Type B pancreatic cell (in vitro differentiated cells): ENCODE results near the gene MYO3A. TPM values are rescaled to one million over a fixed set of nuclear protein-coding genes. Genes with fewer than 3 reads are reported as not detected.
"Not testable (repeated sequence)": the region's sequence is repeated elsewhere in the genome, so short reads cannot be mapped to it uniquely, and the experiment has no call there.

Experiments
- DNase-seq: peaks from one replicate; pipeline ENCODE4 v3.0.0; 2021; ENCODE audit warnings: mixed read lengths; ENCODE audit not compliant: unreplicated experiment; ENCODE audit errors: extremely low spot score
- H3K27ac Mint-ChIP-seq: 2 replicates; pipeline ENCODE4 v1.8.0; 2021; ENCODE audit warnings: mild to moderate bottlenecking, mixed read lengths
- H3K27me3 Mint-ChIP-seq: 2 replicates; pipeline ENCODE4 v1.8.0; 2021; ENCODE audit warnings: mixed read lengths
- H3K36me3 Mint-ChIP-seq: 2 replicates; pipeline ENCODE4 v1.8.0; 2021; ENCODE audit warnings: mixed read lengths
- H3K4me1 Mint-ChIP-seq: one replicate; pipeline ENCODE4 v1.8.0; 2021; ENCODE audit warnings: mixed read lengths; ENCODE audit not compliant: unreplicated experiment
- H3K4me3 Mint-ChIP-seq: 2 replicates; pipeline ENCODE4 v1.8.0; 2021; ENCODE audit warnings: mild to moderate bottlenecking, mixed read lengths
- H3K9me3 Mint-ChIP-seq: 2 replicates; pipeline ENCODE4 v1.8.0; 2021; ENCODE audit warnings: mixed read lengths
- CTCF ChIP-seq: fragments of 200-600 bp; sonication (generic); conservative IDR thresholded peaks from 2 replicates; pipeline ENCODE4 v1.5.0; 2021; ENCODE audit warnings: antibody characterized with exemption, mild to moderate bottlenecking
- total RNA-seq: library from RNA; stranded (reverse); gene quantifications from 2 replicates; pipeline ENCODE4 v1.2.1, GENCODE V29; 2021; ENCODE audit warnings: low replicate concordance

Gene MYO3A
- total RNA-seq, 1 donor from 2014 or later: 11.2 TPM

- no peak for DNase-seq
- peaks cover 8% of the 10 kb centered on the region for H3K4me1 Mint-ChIP-seq
- TF ChIP-seq CTCF: no peak
- no peaks in the 10 kb centered on the region for H3K27me3 Mint-ChIP-seq
- H3K4me3 Mint-ChIP-seq: no peak overlapping the region
- H3K36me3 Mint-ChIP-seq: no peaks in the 10 kb centered on the region
- no peaks in the 10 kb centered on the region for H3K9me3 Mint-ChIP-seq
- H3K27ac Mint-ChIP-seq: no peak overlapping the region
These were observed 114.7 kb downstream of the MYO3A start for GRCh38 chr10:26048756-26049155.

GRCh38 chr10:26052326-26052725, 118.3 kb downstream of the MYO3A start:
- Mint-ChIP-seq H3K27ac (no peak overlapping the region), H3K9me3 (no peaks in the 10 kb centered on the region), H3K4me3 (no peak overlapping the region), H3K36me3 (no peaks in the 10 kb centered on the region), H3K4me1 (no peaks in the 10 kb centered on the region), H3K27me3 (no peaks in the 10 kb centered on the region)
- no peak for DNase-seq
- no peak for TF ChIP-seq CTCF

- H3K9me3 Mint-ChIP-seq: no peaks in the 10 kb centered on the region
- no peak overlapping the region for H3K27ac Mint-ChIP-seq
- H3K4me1 Mint-ChIP-seq: no peaks in the 10 kb centered on the region
- no peaks in the 10 kb centered on the region for H3K27me3 Mint-ChIP-seq
- DNase-seq: no peak
- no peak for TF ChIP-seq CTCF
- no peaks in the 10 kb centered on the region for H3K36me3 Mint-ChIP-seq
- H3K4me3 Mint-ChIP-seq: no peak overlapping the region
These were observed 123.4 kb downstream of the MYO3A start for GRCh38 chr10:26057466-26057865.

GRCh38 chr10:26064106-26064505, 130.1 kb downstream of the MYO3A start:
- H3K27ac Mint-ChIP-seq: no peak overlapping the region
- H3K4me1 Mint-ChIP-seq: no peaks in the 10 kb centered on the region

GRCh38 chr10:26067680-26068079, 133.7 kb downstream of the MYO3A start:
- Mint-ChIP-seq H3K36me3 (no peaks in the 10 kb centered on the region), H3K4me1 (no peaks in the 10 kb centered on the region), H3K4me3 (no peak overlapping the region), H3K9me3 (no peaks in the 10 kb centered on the region), H3K27ac (no peak overlapping the region), H3K27me3 (no peaks in the 10 kb centered on the region)
- no peak for DNase-seq
- no peak for TF ChIP-seq CTCF

More at GRCh38 chr10:26064106-26064505, 130.1 kb downstream of the MYO3A start:
- Mint-ChIP-seq H3K36me3 (no peaks in the 10 kb centered on the region), H3K27me3 (no peaks in the 10 kb centered on the region), H3K4me3 (no peak overlapping the region), H3K9me3 (no peaks in the 10 kb centered on the region)
- TF ChIP-seq CTCF: no peak
- DNase-seq: no peak

GRCh38 chr10:26080971-26081370, 146.9 kb downstream of the MYO3A start:
- not testable (repeated sequence) for H3K4me1 Mint-ChIP-seq, H3K27ac Mint-ChIP-seq, H3K36me3 Mint-ChIP-seq, DNase-seq, H3K27me3 Mint-ChIP-seq, H3K4me3 Mint-ChIP-seq, H3K9me3 Mint-ChIP-seq
